ENCODE data around the gene GNB1L. TPM values are rescaled to one million over a fixed set of nuclear protein-coding genes. Genes with fewer than 3 reads are reported as not detected.

Gene GNB1L
- total and polyA plus RNA-seq, 2 of the 13 experiments (the other 11 are each of a cell fraction or from before 2014, with no cell fraction given) = 2.5 to 7.4 TPM

DNA sequence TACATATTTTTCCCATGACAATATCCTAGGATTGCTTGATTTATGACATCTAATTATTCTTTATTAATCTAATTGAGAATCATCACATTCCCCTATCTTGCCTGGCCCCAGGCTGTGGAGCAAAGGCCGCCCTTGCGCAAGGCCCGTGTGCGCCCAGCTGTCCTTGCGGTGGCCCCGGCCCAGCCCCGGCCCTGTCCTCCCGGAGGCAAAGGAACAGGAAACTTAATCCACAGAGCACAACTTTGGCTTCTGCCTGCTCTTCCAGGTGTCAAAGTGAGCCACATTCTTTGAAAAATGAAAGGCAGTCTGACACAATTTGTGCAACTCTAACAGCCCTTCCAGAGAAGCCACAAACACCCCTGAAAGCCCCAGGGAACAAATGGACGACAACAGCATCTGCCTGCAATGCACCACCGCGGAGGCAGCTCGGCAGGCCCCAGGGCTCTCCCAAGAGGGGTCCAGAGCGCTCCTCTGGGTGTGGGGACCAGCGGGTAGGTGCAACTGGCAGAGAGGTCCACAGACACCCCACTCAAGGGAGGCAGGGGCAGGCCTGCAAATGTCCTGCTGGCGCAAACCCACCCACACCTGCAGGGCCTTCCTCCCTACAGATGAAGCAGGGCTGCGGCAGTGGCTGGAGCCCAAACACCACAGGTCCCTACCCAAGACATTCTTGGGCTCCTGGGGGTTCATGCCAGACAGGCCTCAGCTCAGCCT is 30.3 kb downstream of the GNB1L start (continued):
- TF ChIP-seq, protein P1, sequence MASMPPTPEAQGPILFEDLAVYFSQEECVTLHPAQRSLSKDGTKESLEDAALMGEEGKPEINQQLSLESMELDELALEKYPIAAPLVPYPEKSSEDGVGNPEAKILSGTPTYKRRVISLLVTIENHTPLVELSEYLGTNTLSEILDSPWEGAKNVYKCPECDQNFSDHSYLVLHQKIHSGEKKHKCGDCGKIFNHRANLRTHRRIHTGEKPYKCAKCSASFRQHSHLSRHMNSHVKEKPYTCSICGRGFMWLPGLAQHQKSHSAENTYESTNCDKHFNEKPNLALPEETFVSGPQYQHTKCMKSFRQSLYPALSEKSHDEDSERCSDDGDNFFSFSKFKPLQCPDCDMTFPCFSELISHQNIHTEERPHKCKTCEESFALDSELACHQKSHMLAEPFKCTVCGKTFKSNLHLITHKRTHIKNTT (CRISPR knock-in tag; IDR thresholded peaks at IDR 0.05) = no peak
- TF ChIP-seq, protein P2, sequence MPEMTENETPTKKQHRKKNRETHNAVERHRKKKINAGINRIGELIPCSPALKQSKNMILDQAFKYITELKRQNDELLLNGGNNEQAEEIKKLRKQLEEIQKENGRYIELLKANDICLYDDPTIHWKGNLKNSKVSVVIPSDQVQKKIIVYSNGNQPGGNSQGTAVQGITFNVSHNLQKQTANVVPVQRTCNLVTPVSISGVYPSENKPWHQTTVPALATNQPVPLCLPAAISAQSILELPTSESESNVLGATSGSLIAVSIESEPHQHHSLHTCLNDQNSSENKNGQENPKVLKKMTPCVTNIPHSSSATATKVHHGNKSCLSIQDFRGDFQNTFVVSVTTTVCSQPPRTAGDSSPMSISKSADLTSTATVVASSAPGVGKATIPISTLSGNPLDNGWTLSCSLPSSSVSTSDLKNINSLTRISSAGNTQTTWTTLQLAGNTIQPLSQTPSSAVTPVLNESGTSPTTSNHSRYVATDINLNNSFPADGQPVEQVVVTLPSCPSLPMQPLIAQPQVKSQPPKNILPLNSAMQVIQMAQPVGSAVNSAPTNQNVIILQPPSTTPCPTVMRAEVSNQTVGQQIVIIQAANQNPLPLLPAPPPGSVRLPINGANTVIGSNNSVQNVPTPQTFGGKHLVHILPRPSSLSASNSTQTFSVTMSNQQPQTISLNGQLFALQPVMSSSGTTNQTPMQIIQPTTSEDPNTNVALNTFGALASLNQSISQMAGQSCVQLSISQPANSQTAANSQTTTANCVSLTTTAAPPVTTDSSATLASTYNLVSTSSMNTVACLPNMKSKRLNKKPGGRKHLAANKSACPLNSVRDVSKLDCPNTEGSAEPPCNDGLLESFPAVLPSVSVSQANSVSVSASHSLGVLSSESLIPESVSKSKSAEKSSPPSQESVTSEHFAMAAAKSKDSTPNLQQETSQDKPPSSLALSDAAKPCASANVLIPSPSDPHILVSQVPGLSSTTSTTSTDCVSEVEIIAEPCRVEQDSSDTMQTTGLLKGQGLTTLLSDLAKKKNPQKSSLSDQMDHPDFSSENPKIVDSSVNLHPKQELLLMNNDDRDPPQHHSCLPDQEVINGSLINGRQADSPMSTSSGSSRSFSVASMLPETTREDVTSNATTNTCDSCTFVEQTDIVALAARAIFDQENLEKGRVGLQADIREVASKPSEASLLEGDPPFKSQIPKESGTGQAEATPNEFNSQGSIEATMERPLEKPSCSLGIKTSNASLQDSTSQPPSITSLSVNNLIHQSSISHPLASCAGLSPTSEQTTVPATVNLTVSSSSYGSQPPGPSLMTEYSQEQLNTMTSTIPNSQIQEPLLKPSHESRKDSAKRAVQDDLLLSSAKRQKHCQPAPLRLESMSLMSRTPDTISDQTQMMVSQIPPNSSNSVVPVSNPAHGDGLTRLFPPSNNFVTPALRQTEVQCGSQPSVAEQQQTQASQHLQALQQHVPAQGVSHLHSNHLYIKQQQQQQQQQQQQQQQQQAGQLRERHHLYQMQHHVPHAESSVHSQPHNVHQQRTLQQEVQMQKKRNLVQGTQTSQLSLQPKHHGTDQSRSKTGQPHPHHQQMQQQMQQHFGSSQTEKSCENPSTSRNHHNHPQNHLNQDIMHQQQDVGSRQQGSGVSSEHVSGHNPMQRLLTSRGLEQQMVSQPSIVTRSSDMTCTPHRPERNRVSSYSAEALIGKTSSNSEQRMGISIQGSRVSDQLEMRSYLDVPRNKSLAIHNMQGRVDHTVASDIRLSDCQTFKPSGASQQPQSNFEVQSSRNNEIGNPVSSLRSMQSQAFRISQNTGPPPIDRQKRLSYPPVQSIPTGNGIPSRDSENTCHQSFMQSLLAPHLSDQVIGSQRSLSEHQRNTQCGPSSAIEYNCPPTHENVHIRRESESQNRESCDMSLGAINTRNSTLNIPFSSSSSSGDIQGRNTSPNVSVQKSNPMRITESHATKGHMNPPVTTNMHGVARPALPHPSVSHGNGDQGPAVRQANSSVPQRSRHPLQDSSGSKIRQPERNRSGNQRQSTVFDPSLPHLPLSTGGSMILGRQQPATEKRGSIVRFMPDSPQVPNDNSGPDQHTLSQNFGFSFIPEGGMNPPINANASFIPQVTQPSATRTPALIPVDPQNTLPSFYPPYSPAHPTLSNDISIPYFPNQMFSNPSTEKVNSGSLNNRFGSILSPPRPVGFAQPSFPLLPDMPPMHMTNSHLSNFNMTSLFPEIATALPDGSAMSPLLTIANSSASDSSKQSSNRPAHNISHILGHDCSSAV (CRISPR knock-in tag; IDR thresholded peaks at IDR 0.05; ENCODE audit: borderline replicate concordance) = no peak
- TF ChIP-seq ZNF121 (CRISPR knock-in tag; IDR thresholded peaks at IDR 0.05) = peak; percentile 46; the same call in 1 of the 2 replicates
- TF ChIP-seq PLRG1 (conservative IDR thresholded peaks at IDR 0.05) = no peak
- TF ChIP-seq, protein P3, sequence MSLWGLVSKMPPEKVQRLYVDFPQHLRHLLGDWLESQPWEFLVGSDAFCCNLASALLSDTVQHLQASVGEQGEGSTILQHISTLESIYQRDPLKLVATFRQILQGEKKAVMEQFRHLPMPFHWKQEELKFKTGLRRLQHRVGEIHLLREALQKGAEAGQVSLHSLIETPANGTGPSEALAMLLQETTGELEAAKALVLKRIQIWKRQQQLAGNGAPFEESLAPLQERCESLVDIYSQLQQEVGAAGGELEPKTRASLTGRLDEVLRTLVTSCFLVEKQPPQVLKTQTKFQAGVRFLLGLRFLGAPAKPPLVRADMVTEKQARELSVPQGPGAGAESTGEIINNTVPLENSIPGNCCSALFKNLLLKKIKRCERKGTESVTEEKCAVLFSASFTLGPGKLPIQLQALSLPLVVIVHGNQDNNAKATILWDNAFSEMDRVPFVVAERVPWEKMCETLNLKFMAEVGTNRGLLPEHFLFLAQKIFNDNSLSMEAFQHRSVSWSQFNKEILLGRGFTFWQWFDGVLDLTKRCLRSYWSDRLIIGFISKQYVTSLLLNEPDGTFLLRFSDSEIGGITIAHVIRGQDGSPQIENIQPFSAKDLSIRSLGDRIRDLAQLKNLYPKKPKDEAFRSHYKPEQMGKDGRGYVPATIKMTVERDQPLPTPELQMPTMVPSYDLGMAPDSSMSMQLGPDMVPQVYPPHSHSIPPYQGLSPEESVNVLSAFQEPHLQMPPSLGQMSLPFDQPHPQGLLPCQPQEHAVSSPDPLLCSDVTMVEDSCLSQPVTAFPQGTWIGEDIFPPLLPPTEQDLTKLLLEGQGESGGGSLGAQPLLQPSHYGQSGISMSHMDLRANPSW (CRISPR knock-in tag; IDR thresholded peaks at IDR 0.05; ENCODE audit: borderline replicate concordance) = no peak
- TF ChIP-seq NFKB2 (CRISPR knock-in tag; IDR thresholded peaks at IDR 0.05; ENCODE audit: borderline replicate concordance) = peak; percentile 27; the same call in 1 of the 2 replicates
- TF ChIP-seq MYC (CRISPR knock-in tag; IDR thresholded peaks at IDR 0.05; ENCODE audit: borderline replicate concordance) = peak; percentile 73; the same call in 1 of the 2 replicates
- TF ChIP-seq ZMYM2 (CRISPR knock-in tag; IDR thresholded peaks at IDR 0.05) = 0 out of 2 replicates have a peak, but pooled peaks have one; percentile 43
- no peak; the same call in 1 of the 2 replicates for TF ChIP-seq MEIS2 (CRISPR knock-in tag; IDR thresholded peaks at IDR 0.05)
- TF ChIP-seq ZSCAN22 (CRISPR knock-in tag; IDR thresholded peaks at IDR 0.05) = no peak
- TF ChIP-seq PCBP1 (IDR thresholded peaks at IDR 0.05; ENCODE audit: borderline replicate concordance, low read depth, low read length) = no peak
- TF ChIP-seq NONO (IDR thresholded peaks at IDR 0.05) = no peak
- no peak; the same call in 1 of the 2 replicates for TF ChIP-seq NONO (CRISPR knock-in tag; conservative IDR thresholded peaks at IDR 0.05)
- TF ChIP-seq, protein P4, sequence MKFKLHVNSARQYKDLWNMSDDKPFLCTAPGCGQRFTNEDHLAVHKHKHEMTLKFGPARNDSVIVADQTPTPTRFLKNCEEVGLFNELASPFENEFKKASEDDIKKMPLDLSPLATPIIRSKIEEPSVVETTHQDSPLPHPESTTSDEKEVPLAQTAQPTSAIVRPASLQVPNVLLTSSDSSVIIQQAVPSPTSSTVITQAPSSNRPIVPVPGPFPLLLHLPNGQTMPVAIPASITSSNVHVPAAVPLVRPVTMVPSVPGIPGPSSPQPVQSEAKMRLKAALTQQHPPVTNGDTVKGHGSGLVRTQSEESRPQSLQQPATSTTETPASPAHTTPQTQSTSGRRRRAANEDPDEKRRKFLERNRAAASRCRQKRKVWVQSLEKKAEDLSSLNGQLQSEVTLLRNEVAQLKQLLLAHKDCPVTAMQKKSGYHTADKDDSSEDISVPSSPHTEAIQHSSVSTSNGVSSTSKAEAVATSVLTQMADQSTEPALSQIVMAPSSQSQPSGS (CRISPR knock-in tag; IDR thresholded peaks at IDR 0.05) = 0 out of 2 replicates have a peak, but pooled peaks have one; percentile 20
- no peak for TF ChIP-seq XBP1 (CRISPR knock-in tag; IDR thresholded peaks at IDR 0.05)
- TF ChIP-seq ZNF101 (CRISPR knock-in tag; IDR thresholded peaks at IDR 0.05; ENCODE audit: borderline replicate concordance, low read depth) = no peak

Data from HepG2 (cell line).